GM19467 (cell line): ENCODE measurements around the gene WDFY4.

Source experiments
- ATAC-seq: cut with Tn5 transposase; IDR thresholded peaks from one replicate; pipeline ENCODE4 v1.9.1; 2021; ENCODE audit warnings: mild to moderate bottlenecking, moderate library complexity; ENCODE audit not compliant: unreplicated experiment

The WDFY4 gene

DNA sequence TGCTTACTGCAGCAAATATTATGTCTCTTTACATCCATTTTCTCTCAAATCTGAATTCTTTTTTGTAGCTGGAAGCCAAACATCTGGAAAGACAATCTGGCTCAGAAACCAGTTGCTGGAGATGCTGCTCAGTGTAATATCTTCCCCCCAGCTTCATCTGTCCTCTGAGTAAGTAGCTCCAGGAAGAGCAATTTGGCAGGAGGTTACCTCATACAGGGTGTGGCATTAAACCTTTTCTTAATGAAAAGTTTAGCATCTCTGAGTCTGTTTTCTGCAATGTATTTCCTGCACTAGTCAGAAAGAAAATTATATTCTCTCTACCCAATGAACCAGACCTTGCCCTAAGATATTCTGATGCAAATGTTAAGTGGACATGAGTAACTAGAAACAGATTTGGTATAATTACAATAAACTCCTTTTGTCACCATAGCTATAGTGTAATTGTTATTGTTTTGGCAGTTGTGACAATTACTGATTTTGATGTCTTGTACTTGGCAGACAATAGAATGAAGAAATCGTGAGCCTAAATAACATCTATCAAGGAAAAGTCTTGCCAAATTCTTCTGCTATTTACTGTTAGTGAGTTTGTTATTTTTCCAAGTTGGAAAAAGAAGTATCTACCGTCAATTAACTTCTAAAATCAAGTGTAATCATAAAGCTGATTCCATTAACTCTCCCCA lies 123.3 kb downstream of the WDFY4 start:
- no peak for ATAC-seq

DNA sequence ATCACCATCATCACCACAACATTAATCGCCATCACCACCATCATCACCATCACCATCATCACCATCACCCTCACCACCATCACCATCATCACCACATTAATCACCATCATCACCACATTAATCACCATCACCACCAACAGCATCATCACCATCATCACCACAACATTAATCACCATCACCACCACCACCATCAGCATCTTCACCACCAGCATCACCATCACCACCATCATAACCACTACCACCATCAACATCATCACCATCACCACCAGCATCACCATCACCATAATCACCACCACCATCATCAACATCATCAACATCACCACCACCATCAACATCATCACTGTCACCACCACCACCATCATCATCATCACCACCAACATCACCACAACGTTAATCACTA lies 124.6 kb downstream of the WDFY4 start:
- ATAC-seq = no peak

DNA sequence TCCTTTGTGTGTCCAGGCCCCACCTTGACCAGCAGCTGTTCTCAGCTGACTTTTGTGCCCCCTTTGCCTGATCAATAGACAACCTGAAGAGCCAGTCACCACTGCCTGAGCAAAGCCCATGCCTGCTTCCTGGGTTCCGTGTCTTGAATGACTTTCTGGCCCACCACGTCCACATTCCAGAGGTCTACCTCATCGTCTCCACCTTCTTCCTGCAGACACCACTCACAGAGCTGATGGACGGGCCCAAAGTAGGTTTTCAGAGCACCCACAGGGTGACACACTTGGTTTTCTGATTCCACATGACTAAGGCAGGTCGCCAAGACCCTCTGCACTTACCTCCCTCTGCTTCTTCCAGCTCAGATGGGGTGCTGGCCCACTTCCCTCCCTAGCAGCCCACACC lies 126.8 kb downstream of the WDFY4 start:
- no peak for ATAC-seq

DNA sequence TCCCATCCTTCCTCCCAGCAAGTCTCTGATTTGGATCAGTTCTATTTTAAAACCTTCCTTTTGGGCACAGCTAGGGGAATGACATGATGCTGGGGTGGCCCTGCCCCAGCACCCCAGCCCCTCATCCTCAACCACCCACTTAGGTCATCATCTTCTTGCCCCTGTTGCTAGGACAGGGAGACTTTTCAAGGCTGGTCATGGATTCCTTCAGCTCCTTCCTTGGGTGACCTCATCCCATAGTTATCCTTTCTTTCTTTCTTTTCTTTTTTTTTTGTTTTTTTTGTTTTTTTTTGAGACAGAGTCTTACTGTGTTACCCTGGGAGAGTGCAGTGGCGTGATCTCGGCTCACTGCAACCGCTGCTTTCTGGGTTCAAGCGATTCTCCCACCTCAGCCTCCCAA lies 127.2 kb downstream of the WDFY4 start:
- ATAC-seq = no peak

DNA sequence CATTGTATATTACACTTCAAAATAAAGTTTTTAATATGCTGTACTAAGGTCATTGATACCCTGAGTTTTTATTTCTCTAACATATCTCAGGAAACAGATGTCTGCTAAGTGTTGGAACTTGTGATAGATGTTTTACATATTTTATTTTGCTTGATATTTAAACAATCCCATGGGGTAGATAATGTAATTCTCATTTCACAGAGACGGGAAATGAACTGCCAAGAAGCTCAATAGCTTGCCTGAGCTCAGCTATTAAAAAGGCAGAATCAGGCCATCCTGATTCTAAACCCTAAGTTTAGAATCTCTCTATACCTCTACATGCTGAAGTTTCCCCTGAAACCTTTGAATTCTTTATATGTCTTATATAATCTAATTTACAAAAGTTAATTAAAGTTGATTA lies 128.6 kb downstream of the WDFY4 start:
- ATAC-seq = no peak

DNA sequence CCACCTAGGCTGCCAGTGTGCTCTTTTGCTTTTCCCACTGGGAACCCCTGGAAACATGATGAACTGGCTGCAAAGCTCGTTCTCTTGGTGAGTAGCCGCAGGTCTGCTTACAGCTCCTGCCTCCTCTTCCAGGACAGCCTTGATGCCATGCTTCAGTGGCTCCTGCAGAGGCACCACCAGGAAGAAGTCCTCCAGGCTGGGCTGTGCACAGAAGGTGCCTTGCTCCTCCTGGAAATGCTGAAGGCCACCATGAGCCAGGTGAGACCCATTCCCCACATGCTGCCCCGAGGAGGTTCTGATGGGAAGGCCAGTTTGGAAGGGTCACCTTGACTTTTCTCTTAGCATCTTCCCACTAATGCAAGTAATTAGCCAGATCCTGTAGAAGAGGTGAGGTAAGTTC lies 129.2 kb downstream of the WDFY4 start:
- no peak for ATAC-seq

DNA sequence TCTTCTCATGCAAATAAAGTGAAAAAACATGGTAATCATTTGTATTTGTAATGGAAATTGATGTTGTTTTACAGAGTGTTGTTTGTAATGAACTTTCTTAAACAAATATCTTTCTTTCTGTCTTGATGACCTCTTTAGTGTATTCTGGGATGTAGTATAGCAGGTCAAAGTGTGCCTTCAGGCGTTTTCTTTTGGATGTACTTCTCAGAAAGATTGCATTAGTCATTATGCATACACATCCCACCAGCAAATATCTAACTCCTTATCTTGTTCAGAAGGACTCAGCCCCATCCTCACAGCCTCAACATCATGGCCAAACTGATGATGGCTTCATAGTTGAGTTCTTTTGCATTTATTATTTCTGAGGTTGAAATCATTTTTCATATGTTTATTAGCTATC lies 130.3 kb downstream of the WDFY4 start:
- ATAC-seq = no peak

DNA sequence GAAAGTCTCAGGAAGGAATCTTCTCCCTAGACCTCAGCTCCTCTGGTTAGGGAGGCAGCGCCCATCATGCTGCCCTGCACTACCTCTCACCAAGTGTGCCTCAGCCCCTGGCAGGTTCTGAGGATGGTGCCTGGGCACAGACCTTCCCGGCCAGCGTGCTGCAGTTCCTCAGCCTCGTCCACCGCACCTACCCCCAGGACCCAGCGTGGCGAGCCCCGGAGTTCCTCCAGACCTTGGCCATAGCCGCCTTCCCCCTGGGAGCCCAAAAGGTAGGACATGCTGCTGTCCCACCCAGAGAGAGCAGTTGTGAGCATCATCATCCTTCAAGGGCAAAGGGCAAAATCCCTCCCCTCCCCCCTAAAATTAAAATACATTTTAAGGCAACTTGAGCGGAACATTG lies 132.5 kb downstream of the WDFY4 start:
- ATAC-seq = no peak

DNA sequence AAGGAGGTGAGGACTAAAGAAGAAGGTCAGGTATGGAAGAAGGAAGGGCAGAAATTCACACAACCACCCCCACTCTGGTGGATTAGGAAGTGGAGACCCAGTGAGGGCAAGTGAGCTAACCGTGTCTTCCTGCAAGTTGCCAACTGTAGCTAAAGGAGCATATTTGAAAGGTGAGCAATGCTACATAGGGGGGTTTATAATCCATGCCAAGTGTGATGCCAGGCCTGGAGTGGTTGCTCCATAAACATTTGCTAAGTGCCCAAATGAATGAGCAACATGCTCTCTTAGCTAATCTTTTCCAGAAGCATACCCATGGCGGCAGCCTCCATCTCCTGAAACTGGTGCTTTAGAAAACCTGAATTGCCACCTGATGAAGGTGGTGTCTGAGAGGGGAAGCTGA lies 133.4 kb downstream of the WDFY4 start:
- no peak for ATAC-seq

DNA sequence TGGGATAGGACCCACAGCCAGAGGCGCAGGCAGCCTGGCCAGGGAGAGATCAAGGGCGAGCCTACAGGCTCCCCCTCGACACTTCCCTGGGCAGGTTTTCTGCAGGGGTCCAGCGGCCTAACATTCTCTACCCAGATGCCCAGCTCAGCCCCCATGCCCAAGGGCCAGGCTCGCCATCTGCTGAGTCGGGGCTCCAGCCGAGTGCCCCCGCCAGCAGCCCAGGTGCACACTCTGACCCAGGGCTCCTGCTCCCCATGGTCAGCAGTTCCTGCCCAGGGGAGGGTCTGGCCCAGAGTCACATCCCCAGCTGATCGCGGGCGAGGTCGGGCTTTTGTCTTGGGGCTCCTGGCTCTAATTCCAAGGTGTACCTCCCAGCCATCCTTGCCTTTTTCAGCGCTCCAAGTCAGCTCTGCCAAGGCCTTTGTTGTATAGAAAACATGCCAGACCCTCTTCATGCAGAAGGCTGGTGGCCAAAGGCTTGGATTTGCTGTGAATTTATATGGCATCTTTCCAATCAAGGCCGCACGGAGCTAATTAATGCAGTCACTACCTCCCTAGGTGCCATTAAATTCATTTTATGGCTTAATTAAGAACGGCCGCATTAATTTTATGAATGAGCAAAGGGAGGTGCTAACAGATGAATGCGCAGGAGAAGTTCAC lies 134.3 kb downstream of the WDFY4 start:
- no peak for ATAC-seq

DNA sequence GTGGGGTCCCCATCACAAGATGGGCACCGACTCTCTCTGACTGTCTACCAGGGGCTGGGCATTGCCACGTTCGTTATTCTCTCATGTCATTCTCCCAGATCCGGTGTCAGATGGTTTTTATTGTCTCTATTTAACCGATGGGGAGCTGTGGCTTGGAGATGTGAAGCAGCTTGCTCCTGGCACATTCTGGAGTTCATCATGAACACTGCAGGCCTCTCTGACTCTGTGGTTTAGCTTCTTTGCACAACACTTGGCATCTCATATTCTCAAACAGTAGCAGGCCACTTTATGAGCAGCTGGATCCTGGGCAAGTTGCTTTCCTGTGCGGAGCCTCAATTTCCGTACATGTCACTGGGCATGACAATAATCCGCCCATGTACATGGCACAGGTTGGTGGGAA lies 135.1 kb downstream of the WDFY4 start:
- no peak for ATAC-seq

DNA sequence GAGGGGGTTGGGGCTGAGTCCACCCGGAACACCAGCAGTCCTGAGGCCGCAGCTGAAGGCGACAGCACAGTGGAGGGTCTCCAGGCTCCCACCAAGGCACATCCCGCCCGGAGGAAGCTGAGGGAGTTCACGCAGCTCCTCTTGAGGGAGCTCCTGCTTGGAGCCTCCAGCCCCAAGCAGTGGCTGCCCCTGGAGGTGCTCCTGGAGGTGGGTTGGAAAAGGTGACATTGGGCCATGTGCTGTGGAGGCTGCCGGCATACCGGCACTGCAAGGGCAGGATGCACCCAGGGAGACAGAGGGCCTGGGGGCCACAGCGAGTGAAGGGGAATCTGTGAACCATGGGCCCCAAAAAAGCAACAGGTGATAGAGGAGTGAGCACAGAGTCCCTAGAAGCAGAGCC lies 135.6 kb downstream of the WDFY4 start:
- ATAC-seq = no peak

DNA sequence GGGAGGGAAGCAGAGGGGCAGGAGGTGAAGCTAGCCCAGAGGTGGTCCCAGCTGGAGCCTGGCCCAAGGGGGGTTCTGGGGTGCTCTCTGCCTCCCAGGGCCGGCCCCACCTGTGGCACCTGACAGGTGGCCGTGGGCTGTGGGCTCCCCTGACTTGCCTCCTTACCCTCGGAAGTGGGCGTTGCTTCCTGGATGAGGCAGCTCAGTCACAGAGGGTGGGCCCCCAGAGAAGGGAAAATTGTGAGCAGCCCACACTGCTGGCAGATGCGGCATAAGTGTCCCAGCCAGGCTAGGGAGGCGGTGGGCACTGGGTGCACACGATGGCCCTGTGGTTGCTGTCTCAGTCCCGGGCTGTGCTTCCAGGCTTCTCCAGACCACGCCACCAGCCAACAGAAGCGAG lies 136.0 kb downstream of the WDFY4 start:
- no peak for ATAC-seq

DNA sequence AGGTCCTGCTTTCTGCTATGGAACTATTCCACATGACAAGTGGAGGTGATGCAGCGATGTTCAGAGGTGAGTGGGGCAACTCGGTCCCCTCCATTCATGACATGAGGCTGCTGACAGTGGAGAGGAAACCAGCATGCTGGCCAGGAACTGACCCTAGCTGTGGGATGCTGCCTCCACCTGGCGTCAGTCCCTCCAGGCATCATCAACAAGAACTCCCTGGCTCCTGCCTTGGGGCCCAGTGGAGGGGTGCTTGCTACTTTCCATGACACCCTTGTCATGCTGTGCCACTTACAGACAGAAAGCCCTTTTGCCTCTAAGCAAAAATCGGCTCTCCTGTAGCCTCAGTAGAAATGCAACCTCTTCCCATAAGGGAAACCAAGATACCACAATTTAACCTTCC lies 136.4 kb downstream of the WDFY4 start:
- no peak for ATAC-seq

DNA sequence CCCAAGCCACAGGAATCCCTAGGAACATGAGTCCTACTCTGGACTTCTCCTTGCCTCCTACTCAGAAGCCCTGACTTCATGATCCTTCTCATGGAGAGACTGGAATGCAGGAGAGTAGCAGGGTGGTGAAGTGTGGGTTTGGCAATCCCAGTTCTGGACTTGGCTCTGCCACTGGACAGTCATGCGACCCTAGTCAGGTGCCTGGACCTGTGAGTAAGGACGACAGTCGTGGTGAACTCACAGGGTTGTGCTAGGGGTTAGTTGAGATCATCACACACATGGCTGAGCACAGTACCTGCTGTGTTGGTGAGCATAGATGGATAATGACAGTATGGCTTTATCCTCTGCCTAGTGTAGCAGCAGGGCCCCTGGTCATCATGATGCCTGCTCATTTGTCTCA lies 137.0 kb downstream of the WDFY4 start:
- no peak for ATAC-seq

DNA sequence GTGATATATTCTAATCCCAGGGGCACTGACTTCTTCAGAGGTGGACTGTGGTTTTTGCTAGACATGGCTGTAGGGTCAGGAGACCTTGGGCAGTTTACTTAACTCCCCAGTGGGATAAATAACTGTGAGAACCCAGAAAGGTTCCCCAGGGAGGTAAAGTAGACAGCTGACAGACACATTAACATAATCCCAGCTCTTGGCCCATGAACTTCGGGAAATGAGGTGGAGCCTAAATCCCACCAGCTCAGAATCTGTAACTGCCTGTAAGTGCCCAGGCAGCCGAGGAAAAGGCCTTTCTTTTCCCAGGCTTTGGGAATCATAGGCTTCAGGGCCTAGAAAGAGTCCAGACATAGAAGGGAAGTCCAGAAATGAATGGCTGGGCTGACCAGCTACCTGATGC lies 149.0 kb downstream of the WDFY4 start:
- no peak for ATAC-seq

DNA sequence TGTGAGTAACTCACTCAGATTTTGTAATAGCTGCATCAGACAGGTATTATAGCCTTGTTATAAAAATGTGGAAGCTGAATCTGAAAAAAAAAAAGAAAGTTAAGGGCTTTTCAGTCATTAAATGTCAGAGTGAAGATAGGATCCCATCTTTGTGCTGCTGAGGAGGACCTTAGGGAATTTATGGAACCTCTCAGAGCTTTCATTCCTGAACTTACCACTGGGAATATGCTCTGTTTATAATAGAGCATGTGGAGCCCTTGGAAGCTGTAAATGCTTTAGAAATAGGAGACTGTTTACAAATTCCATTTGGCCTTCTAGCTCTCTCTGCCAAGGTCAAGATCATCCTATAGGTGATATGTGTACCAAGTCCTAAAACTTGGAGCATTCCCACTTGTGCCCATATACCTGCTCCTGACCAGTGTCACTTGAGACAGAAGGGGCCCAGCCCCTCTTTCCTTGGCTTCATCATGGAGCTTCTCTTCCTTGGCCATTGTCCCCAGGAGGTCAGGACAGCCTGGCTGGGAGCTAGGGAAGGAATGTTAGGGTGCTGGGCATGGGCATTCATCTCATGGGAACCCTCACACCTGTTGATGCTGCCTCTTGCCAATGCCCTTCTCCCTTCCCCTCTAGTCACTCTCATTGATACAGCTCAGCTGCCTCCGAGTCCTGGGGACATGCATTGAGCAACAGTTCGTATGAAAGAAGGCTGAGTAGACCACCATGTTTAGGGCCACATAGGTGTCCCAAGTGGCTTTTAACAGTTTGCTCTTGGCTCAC lies 149.7 kb downstream of the WDFY4 start:
- no peak for ATAC-seq

DNA sequence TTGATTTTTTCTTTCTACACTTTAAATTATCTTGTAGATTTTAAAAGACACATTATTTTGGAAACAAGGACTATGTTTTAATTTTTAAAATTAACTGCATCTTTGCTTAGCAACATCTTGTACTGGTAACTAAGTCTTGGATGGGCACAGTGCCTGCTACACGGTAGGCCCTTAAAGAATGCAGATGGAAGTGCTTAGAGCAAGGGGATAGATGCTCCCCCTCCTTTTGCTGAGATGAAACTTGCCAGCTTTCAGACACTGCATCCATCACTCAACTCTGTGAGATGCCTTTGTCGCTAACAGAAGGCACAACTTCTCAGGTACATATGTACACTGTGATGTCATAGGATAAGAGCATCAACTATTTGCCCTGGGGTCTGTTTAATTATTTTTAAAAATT lies 151.1 kb downstream of the WDFY4 start:
- ATAC-seq = no peak

DNA sequence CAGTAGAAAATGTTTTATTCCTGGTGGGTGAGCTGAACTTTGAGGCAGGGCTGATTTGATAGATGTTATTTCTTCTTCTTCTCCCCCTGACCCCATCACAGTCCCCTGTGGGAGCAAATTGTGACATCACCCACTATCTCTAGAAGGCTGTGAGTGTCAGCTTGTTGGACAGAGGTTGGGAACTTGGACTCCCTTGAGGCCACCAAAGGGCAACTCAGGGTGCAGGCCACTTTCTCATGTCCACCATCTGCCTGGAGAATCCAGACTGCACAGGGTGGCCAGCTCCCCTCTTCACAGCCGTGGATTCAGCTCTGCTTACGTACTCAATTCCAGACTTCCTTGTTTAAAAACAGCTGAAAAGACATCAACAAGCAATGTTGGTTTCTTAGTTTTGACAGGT lies 151.9 kb downstream of the WDFY4 start:
- no peak for ATAC-seq

DNA sequence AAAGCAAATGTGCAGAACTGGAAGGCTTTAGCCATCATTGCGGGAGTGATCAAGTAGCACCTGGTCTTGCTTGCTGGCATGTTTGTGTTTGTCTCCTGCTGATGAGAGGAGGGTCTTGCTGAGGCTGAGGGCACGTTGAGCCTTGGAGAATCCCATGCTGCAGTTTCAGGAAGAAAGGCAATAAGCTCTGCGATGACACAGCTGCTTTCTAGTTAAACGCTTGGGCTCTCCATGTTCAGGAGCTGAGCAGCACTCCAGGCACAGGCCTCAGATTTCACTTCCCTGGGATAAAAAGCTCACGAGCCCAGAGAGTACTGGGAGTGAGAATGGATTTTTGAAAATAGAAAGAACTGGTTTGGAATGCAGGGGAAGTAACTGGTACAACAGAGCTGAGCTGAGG lies 154.2 kb downstream of the WDFY4 start:
- ATAC-seq = no peak

DNA sequence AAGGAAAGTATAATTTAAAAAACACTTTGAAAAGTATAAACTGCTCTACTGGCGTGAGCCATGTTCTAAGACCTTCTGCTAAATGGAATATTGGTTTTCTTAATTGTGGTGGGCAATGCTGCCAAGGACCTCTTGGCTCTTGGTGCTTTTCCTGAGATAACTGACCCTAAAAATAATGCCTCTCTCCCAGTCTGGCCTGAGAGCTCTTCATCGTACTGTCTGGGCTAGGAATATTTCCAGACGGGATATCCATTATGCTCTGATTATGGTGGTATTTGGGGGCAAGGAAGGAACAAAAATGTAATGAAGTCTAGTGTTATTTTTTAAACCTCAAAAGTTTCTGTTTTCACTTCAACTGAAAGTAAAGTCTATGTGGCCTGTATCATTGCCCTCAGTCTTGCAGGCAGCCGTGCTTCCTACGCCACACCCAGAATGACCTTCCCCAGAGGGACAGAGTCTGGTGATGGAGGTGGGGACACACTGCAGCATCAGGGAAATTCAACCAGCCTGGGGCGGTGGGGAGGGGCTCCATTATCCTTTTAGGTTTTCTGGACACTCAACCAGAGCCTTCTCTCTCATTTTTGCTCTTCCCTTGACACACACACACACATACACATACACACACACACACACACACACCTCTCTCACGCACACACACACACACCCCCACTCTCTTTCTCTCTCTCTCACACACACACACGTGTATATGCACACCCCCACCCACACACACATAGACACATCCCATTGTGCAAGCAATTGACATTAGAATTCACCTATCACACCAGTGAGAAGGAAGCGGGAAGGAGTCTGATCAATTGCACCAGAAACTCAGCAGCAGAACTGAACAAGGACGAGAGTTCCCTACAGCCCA lies 155.4 kb downstream of the WDFY4 start:
- no peak for ATAC-seq
